ENCODE measurements around the gene PLXNA4.

- TF ChIP-seq CTCF (IDR thresholded peaks at IDR 0.05) (peak in 1 of 6 experiments; percentile 8), POLR2A (IDR thresholded peaks at IDR 0.05) (no peak)
Measured at GRCh38 chr7:132321387-132321786, 254.9 kb downstream of the PLXNA4 start.
